Testis (tissue), 3 donors: Measurements from ENCODE around the gene MAGEB10. TPM values are rescaled to one million over a fixed set of nuclear protein-coding genes. Genes with fewer than 3 reads are reported as not detected.

Experiments used
- DNase-seq: peaks from one replicate; pipeline ENCODE4 v3.0.0-alpha.2; 2019
- H3K27ac ChIP-seq, 2 donors: fragments of 200-600 bp; sonication (generic); one replicate each; pipeline ENCODE4 v1.5.1; 2019
- H3K27me3 ChIP-seq: fragments of 200-600 bp; sonication (generic); one replicate; pipeline ENCODE4 v1.5.1; 2019
- H3K36me3 ChIP-seq: fragments of 200-600 bp; sonication (generic); one replicate; pipeline ENCODE4 v1.5.1; 2017; ENCODE audit warnings: low read depth; ENCODE audit errors: missing control alignments
- H3K4me1 ChIP-seq: fragments of 200-600 bp; sonication (generic); one replicate; pipeline ENCODE4 v1.5.1; 2019
- H3K4me3 ChIP-seq, 2 donors: fragments of 200-600 bp; sonication (generic); one replicate each; pipeline ENCODE4 v1.5.1; 2017 to 2019
- H3K9me3 ChIP-seq: fragments of 200-600 bp; sonication (generic); one replicate; pipeline ENCODE4 v1.5.1; 2017
- CTCF ChIP-seq, 3 experiments: fragments of 450-650 bp in 2 of 3; fragments of 200-600 bp in 1 of 3; sonication (generic) in 1 of 3; IDR thresholded peaks; one replicate each; pipeline ENCODE4 v1.5.1; 2016 to 2019; ENCODE audit warnings: antibody characterized with exemption in 3 of 3, mild to moderate bottlenecking in 2 of 3, moderate library complexity in 1 of 3
- POLR2A ChIP-seq: fragments of 450-650 bp; IDR thresholded peaks from one replicate; pipeline ENCODE4 v1.6.1; 2017; ENCODE audit warnings: antibody characterized with exemption, mild to moderate bottlenecking, moderate library complexity
- WGBS, 2 donors: methylation state at CpG; one replicate each; pipeline ENCODE4 v1.1.5; 2018; 5-methylcytosine and 5-hydroxymethylcytosine counted together
- intact Hi-C: fragments of 100-400 bp; cut with DNase I; formaldehyde crosslinking; loops from one replicate; pipeline ENCODE4 v1.15.1; 2023; ENCODE audit warnings: low total_unique reads
- polyA plus RNA-seq: library from polyadenylated mRNA; stranded (reverse); fragments of 350-450 nt; fragmentation: Illumina TruSeq; extraction: RNeasy Lipid Tissue Mini Kit (QIAGEN cat#74804); gene quantifications from one replicate; pipeline ENCODE4 v1.2.3, GENCODE V29; 2014; ENCODE audit warnings: low read depth, low replicate concordance; ENCODE audit not compliant: insufficient read depth
- total RNA-seq, 2 donors: library from RNA; depleted of rRNA; stranded (reverse); fragments of >200 nt; gene quantifications; one replicate each; pipeline ENCODE4 v1.2.3, GENCODE V29; 2016

The MAGEB10 gene
- total and polyA plus RNA-seq, 3 donors from 2014 or later = 4.5 to 6.9 (median 5.7) TPM

GRCh38 chrX:27863809-27864208, 56.0 kb downstream of the MAGEB10 start:
- H3K9me3 ChIP-seq = no peaks in the 10 kb centered on the region
- H3K27ac ChIP-seq = no peak overlapping the region
- H3K36me3 ChIP-seq = no peaks in the 10 kb centered on the region
- intact Hi-C loops = no loop called here
- H3K27me3 ChIP-seq = no peaks in the 10 kb centered on the region
- peak overlapping the region in 1 of 2 donors; percentile 29 for H3K4me3 ChIP-seq
- TF ChIP-seq CTCF (IDR thresholded peaks at IDR 0.05) (no peak), POLR2A (no peak)
- DNase-seq = peak; percentile 36
- 46 to 55% methylated on average over 7 to 17 of the region's 35 CpGs for WGBS, 2 donors
- no peaks in the 10 kb centered on the region for H3K4me1 ChIP-seq

Other genes starting within 250 kb of the MAGEB10 start
- gene DCAF8L2, start 217.6 kb upstream of the MAGEB10 start, total RNA-seq = 100 to 1,000 TPM; 125 to 175 TPM
- 55.4 TPM for gene DCAF8L2, start 217.6 kb upstream of the MAGEB10 start, polyA plus RNA-seq
- 1 to 10 TPM; 1.4 to 2.2 TPM for gene DCAF8L1, start 173.5 kb downstream of the MAGEB10 start, total RNA-seq
- 1.4 TPM for gene DCAF8L1, start 173.5 kb downstream of the MAGEB10 start, polyA plus RNA-seq